Activated CD4-positive, CD25-positive, alpha-beta regulatory T cell treated with anti-CD3 and anti-CD28 coated beads, Interleukin-2, amount 50 U/mL, for 72 hours (primary cell): ENCODE data around the gene ARAF.
"Not testable (repeated sequence)": the region's sequence is repeated elsewhere in the genome, so short reads cannot be mapped to it uniquely, and the experiment has no call there.

Experiments used
- DNase-seq: peaks from one replicate; pipeline ENCODE4 v3.0.0; 2021

Gene ARAF

GRCh38 chrX:47560934-47561658 is at the start of gene ARAF:
TSS of gene ARAF (plus strand) at chrX:47561205. CDS start at chrX:47562968, 1,763 bp downstream.
- DNase-seq, result peak; percentile 85

DNA sequence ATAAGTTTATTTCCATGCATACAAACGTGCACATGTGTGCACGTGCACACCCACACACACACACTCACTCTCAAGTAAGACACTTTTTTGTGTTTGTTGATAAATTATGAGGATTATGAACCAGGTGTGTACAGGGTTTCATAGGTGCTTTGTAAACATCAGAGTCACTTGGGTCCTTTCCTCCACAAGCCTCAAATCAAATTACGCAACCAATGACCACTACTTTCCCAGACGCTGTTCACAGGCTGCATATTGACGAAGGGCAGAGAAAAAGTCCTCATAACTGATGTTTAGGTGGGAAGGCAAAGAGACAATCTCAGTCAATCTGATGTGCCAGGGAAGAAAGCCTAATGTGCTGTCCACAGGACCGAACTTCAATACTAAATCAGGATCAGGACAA is 48.6 kb upstream of the ARAF start:
- DNase-seq, result not testable (repeated sequence)

GRCh38 chrX:47513034-47513965 is 47.7 kb upstream of the ARAF start:
- DNase-seq, result not testable (repeated sequence)

- no peak for DNase-seq
These were observed 46.3 kb upstream of the ARAF start for GRCh38 chrX:47514533-47515235.

- DNase-seq, result no peak
These were observed 44.9 kb upstream of the ARAF start for GRCh38 chrX:47515941-47516665.

DNA sequence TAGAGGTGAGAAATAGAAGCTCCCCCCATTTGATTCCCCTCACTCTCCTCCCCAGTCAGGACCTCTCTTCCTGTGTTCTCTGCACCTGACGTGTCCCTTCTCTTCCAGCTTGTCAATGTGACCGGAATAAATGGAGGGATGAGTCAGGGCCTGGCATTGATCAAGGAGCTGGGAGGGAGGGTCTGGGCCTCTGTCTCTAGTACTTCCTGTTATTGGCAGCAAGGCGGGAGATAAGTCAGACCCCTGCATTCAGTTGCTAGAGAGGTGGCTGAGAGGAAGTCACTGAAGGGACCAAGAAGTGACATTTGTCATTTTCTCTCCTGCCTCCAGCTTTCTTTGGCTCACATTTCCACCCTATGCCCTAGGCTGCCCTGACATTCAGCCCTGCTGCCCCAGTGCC is 42.9 kb upstream of the ARAF start:
- DNase-seq, result no peak

DNA sequence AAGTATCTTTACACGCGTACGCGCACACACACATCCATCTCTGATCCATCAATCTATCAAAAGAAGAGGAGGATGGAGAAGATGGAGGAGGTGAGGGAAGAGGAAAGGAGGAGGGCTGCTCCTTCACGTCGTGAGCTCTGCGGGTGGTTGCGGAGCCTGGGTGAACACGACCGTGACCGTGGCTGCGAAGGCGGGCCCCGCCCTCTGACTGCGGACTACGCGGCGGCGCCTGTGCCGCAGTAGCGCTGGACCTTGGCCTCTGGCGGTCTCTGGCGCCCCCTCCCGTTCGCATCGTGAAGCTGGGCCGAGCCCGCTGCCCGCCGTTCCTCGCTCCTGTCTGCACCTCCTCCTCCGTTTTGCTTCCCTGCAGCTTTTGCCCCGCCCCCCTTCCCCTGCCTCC is 37.7 kb upstream of the ARAF start:
- DNase-seq, result peak; percentile 90

- DNase-seq, result no peak
These were observed 37.3 kb upstream of the ARAF start for GRCh38 chrX:47523713-47524166.

GRCh38 chrX:47529548-47529947 is 31.5 kb upstream of the ARAF start:
- DNase-seq, result no peak

DNA sequence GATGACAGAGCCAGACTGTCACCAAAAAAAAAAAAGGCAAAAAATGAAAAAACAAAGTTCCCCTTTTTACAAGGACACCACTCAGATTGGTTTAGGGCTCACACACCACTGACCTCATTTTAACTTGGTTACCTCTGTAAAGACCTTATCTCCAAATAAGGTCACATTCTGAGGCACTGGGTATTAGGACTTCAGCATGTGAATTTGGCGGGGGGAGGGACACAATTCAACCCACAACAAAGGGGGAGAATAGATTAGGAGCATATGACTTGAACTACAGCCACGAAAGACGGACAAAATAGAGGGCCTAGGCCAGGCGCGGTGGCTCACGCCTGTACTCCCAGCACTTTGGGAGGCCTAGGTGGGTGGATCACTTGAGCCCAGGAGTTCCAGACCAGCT is 31.0 kb upstream of the ARAF start:
- no peak for DNase-seq

DNA sequence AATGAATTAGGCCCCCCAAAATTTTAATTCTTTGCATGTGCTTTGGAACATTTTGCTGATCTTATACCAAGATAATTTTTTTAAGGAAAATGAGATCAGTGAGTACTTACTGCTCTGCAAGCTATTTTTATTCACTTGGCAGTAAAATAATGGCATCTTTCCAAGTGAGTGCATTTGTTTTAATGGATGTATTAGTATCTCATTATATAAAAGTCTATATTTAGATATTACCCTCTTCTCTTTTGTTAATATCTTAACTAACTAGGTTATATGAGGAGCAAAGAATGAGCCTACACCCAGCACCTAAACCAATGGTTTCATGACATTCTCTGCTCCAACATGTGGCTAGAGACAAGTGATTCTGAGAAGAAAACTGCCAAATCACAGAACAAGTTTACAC is 21.1 kb upstream of the ARAF start:
- no peak for DNase-seq

GRCh38 chrX:47540754-47541538 is 20.1 kb upstream of the ARAF start:
- no peak for DNase-seq

DNA sequence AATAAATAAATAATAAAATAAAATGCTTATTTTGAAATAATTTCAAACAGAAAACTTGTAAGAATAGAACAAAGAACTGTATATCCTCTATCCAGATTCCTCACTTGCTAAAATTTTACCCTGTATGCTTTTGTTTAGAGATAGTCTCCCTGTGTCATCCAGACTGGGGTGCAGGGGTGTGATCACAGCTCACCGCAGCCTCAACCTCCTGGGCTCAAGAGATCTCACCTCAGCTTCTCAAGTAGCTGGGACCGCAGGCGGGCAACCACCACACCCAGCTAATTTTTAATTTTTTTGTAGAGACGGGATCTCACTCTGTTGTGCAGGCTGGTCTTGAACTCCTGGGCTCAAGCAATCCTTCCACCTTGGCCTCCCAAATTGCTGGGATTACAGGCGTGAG is 17.5 kb upstream of the ARAF start:
- no peak for DNase-seq

GRCh38 chrX:47556045-47556623 is 4.9 kb upstream of the ARAF start:
- DNase-seq, result peak; percentile 71

DNA sequence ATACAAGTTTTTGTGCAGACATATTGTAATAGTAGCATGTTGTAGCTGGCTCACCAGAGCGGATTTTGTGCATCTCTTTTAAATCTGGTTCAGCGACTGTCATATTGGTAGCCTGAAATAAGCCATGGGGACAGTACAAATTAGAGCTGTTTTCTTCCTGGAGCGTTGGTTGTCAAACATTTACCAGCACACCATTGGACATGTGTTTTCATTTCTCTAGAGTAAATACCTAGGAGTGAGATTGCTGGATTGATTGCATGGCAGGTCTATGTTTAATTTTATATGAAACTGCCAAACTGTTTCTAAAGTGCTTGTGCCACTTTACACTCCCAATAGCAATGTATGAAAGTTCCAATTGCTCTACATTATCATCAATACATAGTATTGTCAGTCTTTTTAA is 2.6 kb upstream of the ARAF start:
- DNase-seq, result no peak

DNA sequence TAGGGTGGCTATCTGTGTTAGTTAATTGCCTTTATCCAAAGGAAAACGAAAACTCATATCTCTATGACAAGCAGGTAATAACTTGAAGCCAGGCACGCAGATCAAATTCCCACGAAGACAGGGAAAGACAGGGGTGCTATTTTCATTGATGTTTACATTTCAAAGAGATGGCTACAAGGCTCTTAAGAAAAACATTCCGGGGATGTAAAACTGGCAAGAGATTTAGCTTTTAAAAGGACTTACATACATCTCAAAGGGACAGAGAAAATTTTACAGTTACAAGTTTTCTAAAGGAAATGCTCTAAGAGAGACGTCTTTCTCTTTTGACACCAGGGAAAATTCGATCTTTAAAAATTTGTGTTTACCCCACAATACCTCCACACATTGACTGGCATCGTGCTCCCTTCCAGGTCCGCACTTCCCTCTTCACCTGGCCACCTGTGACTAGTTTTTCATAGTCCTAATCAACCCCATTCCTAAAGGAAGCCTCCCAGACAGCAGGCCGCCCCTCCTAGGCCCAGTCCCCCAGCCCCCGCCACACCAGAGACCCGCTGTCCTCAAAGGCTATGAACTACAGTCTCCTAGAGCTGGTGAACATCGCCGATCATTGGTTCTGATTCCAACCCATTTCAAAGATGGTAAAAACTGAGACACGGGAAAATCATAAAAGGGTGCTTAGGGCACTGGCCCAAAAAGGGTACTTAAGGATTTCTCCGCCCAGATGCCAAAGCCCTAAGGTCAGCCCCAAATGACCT is 649 bp upstream of the ARAF start:
- DNase-seq, result no peak

DNA sequence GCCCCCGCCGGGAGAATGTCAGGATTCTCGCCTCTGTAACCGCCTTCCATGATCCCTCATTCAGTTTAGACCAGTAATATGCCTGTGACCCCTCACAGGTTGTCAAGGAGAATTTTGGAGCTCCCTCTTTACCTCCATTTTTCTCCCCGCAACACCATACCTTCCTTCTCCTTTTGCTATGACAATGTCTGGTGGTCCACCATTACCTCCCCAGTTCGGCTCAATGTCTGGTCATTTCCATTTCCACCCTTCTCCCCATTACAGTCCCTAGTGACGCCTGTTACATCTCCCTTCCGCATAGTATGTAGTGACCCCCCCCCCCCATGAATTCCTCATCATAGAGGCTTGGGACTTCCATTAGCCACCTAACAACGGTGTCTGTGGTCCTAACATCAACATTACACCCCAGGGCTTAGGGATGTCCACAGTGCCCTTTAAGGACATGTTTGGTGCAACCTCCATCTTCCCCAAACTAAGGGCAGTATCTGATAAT is 700 bp downstream of the ARAF start:
- no peak for DNase-seq

DNA sequence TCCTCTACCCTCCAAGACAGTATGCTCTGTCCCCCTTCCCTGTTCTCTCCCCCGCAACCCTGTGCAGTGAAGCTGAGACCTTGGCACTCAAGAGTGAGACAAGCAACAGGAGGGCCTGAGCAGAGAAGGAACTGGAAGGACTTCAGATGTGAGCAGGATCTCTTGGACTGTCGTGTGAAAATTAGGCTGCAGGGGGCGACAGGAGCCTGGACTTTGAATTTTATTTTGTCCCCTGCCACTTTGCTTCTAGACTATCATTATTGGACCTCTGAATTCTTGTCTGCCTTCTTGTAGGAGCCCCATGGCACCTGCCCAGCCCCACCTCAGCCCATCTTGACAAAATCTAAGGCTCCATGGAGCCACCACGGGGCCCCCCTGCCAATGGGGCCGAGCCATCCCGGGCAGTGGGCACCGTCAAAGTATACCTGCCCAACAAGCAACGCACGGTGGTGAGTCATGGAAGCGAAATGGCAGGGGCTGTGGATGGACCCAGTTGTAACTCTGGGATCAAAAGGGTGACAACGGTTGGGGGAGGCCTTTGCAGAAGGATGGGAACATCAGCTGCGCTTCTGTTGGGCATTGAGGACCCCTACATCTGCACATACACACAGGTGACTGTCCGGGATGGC is 1.7 kb downstream of the ARAF start:
- DNase-seq, result no peak

DNA sequence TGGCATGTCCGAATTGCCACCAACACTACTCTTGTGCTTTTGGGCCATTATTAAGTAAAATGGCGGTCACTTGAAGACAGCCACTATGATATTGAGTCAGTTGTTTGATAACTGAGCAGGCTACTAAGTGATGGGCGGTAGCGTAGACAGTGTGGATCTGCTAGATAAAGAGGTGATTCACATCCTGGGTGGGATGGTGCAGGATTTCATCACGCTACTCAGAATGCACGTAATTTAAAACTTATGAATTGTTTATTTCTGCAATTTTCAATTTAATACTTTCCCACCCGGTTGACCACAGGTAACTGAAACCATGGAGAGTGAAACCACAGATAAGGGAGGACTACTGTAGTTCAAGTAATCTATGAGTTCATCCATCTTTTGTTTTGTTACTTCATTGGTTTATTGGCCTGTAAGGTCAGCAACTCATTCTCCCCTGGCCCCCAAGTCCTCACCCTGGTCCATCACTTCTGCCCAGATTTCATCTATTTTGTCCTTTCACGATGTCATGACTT is 2.9 kb downstream of the ARAF start:
- DNase-seq, result no peak
